HL-60 (cell line): Measurements from ENCODE around the gene HMX3.

Source experiments
- CTCF ChIP-seq: IDR thresholded peaks from one replicate; pipeline ENCODE4 v1.5.1; 2011; ENCODE audit warnings: low read length, control low read depth, inconsistent platforms; ENCODE audit not compliant: insufficient read depth
- POLR2AphosphoS5 ChIP-seq: IDR thresholded peaks from 2 replicates; pipeline ENCODE4 v1.6.1; 2012; ENCODE audit warnings: low read depth
- REST ChIP-seq: IDR thresholded peaks from 2 replicates; pipeline ENCODE4 v1.6.1; 2012; ENCODE audit warnings: low read depth; ENCODE audit not compliant: insufficient replicate concordance
- SPI1 ChIP-seq: IDR thresholded peaks from 2 replicates; pipeline ENCODE4 v1.6.1; 2012; ENCODE audit warnings: low read depth, mild to moderate bottlenecking, borderline replicate concordance

- TF ChIP-seq CTCF (no peak), REST (no peak), POLR2AphosphoS5 (no peak), SPI1 (no peak)
These were observed 31.8 kb upstream of the HMX3 start for GRCh38 chr10:123103944-123104343.
